ENCODE data around the gene TCEANC2. TPM values are rescaled to one million over a fixed set of nuclear protein-coding genes. Genes with fewer than 3 reads are reported as not detected.

Gene TCEANC2
- total and polyA plus RNA-seq, 2 donors (not counting 3 experiments of a cell fraction or from before 2014, with no cell fraction given) = 3.2 to 6.1 TPM

- Histone ChIP-seq H3K27me3 (ENCODE audit: control insufficient read depth in 2 of 2, insufficient read depth in 2 of 2, low read length in 2 of 2) (peaks cover 0 to 3% of the 10 kb centered on the region in 2 experiments), H3K27ac (ENCODE audit: insufficient read depth, low read depth, low read length) (no peak overlapping the region), H3K9me3 (replicated peaks; ENCODE audit: control insufficient read depth, insufficient read depth, low read length) (no peaks in the 10 kb centered on the region), H3K4me2 (ENCODE audit: insufficient read depth, low read length) (no peak overlapping the region), H3K9me1 (replicated peaks; ENCODE audit: control insufficient read depth, extremely low read depth, insufficient read depth, low read length) (no peaks in the 10 kb centered on the region), H4K20me1 (replicated peaks; ENCODE audit: control insufficient read depth, extremely low read depth, insufficient read depth, low read length) (no peaks in the 10 kb centered on the region), H2AFZ (ENCODE audit: low read depth, low read length) (no peak overlapping the region), H3K36me3 (ENCODE audit: control insufficient read depth in 2 of 2, extremely low read depth in 1 of 2, insufficient read depth in 2 of 2, low read length in 2 of 2) (no peaks in the 10 kb centered on the region), H3K9ac (replicated peaks; ENCODE audit: extremely low read depth, insufficient read depth, low read length) (no peak overlapping the region), H3K4me1 (ENCODE audit: control insufficient read depth, extremely low read depth, insufficient read depth, low read length) (peaks cover 6% of the 10 kb centered on the region), H3K79me2 (ENCODE audit: control insufficient read depth, insufficient read depth, low read length) (no peaks in the 10 kb centered on the region), H3K4me3 (replicated peaks in 1 of 3; ENCODE audit: insufficient read depth in 1 of 3, low read depth in 1 of 3, low read length in 3 of 3) (no peak overlapping the region)
- DNase-seq (ENCODE audit: low read depth, low spot score) (no peak), FAIRE-seq (no peak)
- dilution Hi-C loops (cut with MboI; ENCODE audit: extremely low pct_ligation_motif_present, low sequenced_read_pairs) (no loop called here), intact Hi-C loops (cut with micrococcal nuclease) (no loop called here)
- no peak for TF ChIP-seq EZH2 (IDR thresholded peaks at IDR 0.05; ENCODE audit: borderline replicate concordance, low read depth, low read length, severe bottlenecking)
- TF ChIP-seq FOS (IDR thresholded peaks at IDR 0.05; ENCODE audit: borderline replicate concordance, insufficient read depth, low read length) = no peak
- TF ChIP-seq, protein P1, sequence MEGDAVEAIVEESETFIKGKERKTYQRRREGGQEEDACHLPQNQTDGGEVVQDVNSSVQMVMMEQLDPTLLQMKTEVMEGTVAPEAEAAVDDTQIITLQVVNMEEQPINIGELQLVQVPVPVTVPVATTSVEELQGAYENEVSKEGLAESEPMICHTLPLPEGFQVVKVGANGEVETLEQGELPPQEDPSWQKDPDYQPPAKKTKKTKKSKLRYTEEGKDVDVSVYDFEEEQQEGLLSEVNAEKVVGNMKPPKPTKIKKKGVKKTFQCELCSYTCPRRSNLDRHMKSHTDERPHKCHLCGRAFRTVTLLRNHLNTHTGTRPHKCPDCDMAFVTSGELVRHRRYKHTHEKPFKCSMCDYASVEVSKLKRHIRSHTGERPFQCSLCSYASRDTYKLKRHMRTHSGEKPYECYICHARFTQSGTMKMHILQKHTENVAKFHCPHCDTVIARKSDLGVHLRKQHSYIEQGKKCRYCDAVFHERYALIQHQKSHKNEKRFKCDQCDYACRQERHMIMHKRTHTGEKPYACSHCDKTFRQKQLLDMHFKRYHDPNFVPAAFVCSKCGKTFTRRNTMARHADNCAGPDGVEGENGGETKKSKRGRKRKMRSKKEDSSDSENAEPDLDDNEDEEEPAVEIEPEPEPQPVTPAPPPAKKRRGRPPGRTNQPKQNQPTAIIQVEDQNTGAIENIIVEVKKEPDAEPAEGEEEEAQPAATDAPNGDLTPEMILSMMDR (IDR thresholded peaks at IDR 0.05; ENCODE audit: extremely low read depth in 1 of 2, insufficient read depth in 1 of 2, low read depth in 1 of 2, low read length in 2 of 2) = no peak
- TF ChIP-seq, protein P2, sequence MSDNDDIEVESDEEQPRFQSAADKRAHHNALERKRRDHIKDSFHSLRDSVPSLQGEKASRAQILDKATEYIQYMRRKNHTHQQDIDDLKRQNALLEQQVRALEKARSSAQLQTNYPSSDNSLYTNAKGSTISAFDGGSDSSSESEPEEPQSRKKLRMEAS (IDR thresholded peaks at IDR 0.05; ENCODE audit: insufficient read depth, insufficient read length) = no peak
- no peak for TF ChIP-seq POLR2A (IDR thresholded peaks at IDR 0.05; ENCODE audit: low read depth, low read length)
- no peak for TF ChIP-seq MYC (IDR thresholded peaks at IDR 0.05; ENCODE audit: low read depth, low read length)
- no peak for TF ChIP-seq POLR2AphosphoS5 (IDR thresholded peaks at IDR 0.05; ENCODE audit: insufficient read depth, low read depth, low read length)
- TF ChIP-seq GATA2 (IDR thresholded peaks at IDR 0.05; ENCODE audit: insufficient read depth, insufficient read length, low read depth, low read length) = no peak
- no peak for TF ChIP-seq JUN (IDR thresholded peaks at IDR 0.05; ENCODE audit: borderline replicate concordance, insufficient read depth, insufficient read length, low read depth)
- ChIA-PET CTCF (no interaction called here), POLR2A (no interaction called here)
- no TSS peak for BruUV-seq (replicated peaks)
Measured at GRCh38 chr1:54149734-54150133, 96.3 kb downstream of the TCEANC2 start.
